Aorta (tissue), 5 donors: ENCODE measurements around the gene DNAJC16. TPM values are rescaled to one million over a fixed set of nuclear protein-coding genes. Genes with fewer than 3 reads are reported as not detected.
A peak's percentile ranks its signal among the peaks of the same experiment; 100 is the strongest.

Experiments
- ATAC-seq: fragments of 200-7000 bp; cut with Tn5 transposase; one replicate; pipeline ENCODE4 v1.9.1; 2022; ENCODE audit warnings: moderate library complexity; ENCODE audit not compliant: low FRiP score
- DNase-seq, 2 donors: peaks; one replicate each; pipeline ENCODE4 v3.0.0-alpha.2; 2020
- H3K27ac ChIP-seq, 2 donors: one replicate each; pipeline ENCODE4 v1.5.1; 2013; ENCODE audit warnings: low read length in 2 of 2, mild to moderate bottlenecking in 2 of 2, moderate library complexity in 2 of 2, control low read depth in 1 of 2, inconsistent platforms in 1 of 2, low read depth in 1 of 2
- H3K27me3 ChIP-seq, 2 donors: one replicate each; pipeline ENCODE4 v1.6.1; 2013; ENCODE audit warnings: control low read depth in 1 of 2, low read length in 1 of 2, mild to moderate bottlenecking in 1 of 2, moderate library complexity in 1 of 2; ENCODE audit not compliant: insufficient read depth in 2 of 2, control insufficient read depth in 1 of 2
- H3K36me3 ChIP-seq, 2 donors: one replicate each; pipeline ENCODE4 v1.6.1; 2013; ENCODE audit warnings: control low read depth in 1 of 2, low read length in 1 of 2, mild to moderate bottlenecking in 1 of 2; ENCODE audit not compliant: insufficient read depth in 2 of 2, control insufficient read depth in 1 of 2
- H3K4me1 ChIP-seq, 2 donors: one replicate each; pipeline ENCODE4 v1.6.1; 2013; ENCODE audit warnings: low read length in 2 of 2, control low read depth in 1 of 2, mild to moderate bottlenecking in 1 of 2, moderate library complexity in 1 of 2; ENCODE audit not compliant: insufficient read depth in 2 of 2, control insufficient read depth in 1 of 2
- H3K4me3 ChIP-seq, 2 donors: one replicate each; pipeline ENCODE4 v1.5.1; 2013; ENCODE audit warnings: low read length in 2 of 2, control low read depth in 1 of 2, mild to moderate bottlenecking in 1 of 2
- H3K9me3 ChIP-seq: one replicate; pipeline ENCODE4 v1.6.1; 2013; ENCODE audit warnings: mild to moderate bottlenecking, low read length; ENCODE audit not compliant: control insufficient read depth
- WGBS, 2 donors: extraction: QIAGEN DNeasy Blood & Tissue Kit; methylation state at CpG; one replicate each; pipeline ENCODE4 v1.1.7; 2013; 5-methylcytosine and 5-hydroxymethylcytosine counted together
- intact Hi-C, 2 donors: fragments of 100-400 bp; cut with DNase I; formaldehyde crosslinking; loops; one replicate each; pipeline versions ENCODE4 v1.14.2 to v1.15.0; 2022
- polyA plus RNA-seq, 2 donors: library from polyadenylated mRNA; stranded (reverse); fragments of 200-250 nt; gene quantifications; one replicate each; pipeline ENCODE4 v1.2.3, GENCODE V29; 2013
- total RNA-seq, 2 donors: library from RNA; stranded (reverse); fragmentation: NEBNext Ultra II Directional; extraction: Animal tissue kit (Norgen Biotek cat#: 25700); gene quantifications; one replicate each; pipeline ENCODE4 v1.2.1, GENCODE V29; 2021
- donor health status: healthy with polysubstance abuse.
- donor health status: Bipolar disorder and iron deficiency.
- donor health status: DM: no; HTN: no; CAD: no.
- donor health status: DM: no; HTN: no; CAD: no.
- donor health status: DM: yes; HTN: yes; CAD: no.

Gene DNAJC16
- total and polyA plus RNA-seq, 4 donors: 3.9 to 19.9 (median 14.6) TPM

DNA sequence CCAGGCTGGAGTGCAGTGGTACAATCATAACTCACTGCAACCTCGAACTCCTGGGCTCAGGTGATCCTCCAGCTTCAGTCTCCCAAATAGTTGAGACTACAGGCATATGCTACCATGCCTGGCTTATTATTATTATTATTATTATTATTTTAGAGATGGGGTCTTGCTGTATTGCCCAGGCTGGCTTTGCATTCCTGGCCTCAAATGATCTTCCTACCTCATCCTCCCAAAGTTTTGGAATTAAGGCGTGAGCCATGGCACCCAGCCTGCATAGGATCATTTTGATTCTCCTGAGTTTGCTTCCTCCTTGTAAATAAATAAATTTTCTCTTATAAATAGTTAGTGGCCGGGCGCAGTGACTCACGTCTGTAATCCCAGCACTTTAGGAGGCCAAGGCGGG is 96.8 kb downstream of the DNAJC16 start:
- H3K27ac ChIP-seq: no peak overlapping the region
- ATAC-seq (no peak), DNase-seq (no peak)
- no peaks in the 10 kb centered on the region for H3K4me1 ChIP-seq
- H3K36me3 ChIP-seq: peaks cover 2 to 3% of the 10 kb centered on the region in 2 donors
- no peaks in the 10 kb centered on the region for H3K9me3 ChIP-seq
- intact Hi-C loops: no loop called here
- no peak overlapping the region for H3K4me3 ChIP-seq
- WGBS, 2 donors: 85 to 94% methylated on average over 6 of the region's 6 CpGs
- no peaks in the 10 kb centered on the region for H3K27me3 ChIP-seq

- no peaks in the 10 kb centered on the region for H3K4me1 ChIP-seq
- H3K27me3 ChIP-seq: no peaks in the 10 kb centered on the region
- no peak for ATAC-seq
- H3K27ac ChIP-seq: no peak overlapping the region
- intact Hi-C loops: no loop called here
- DNase-seq: no peak
- no peak overlapping the region for H3K4me3 ChIP-seq
- H3K9me3 ChIP-seq: no peaks in the 10 kb centered on the region
- 88 to 92% methylated on average over 3 of the region's 3 CpGs for WGBS, 2 donors
- H3K36me3 ChIP-seq: peaks cover 2 to 3% of the 10 kb centered on the region in 2 donors
Observed at GRCh38 chr1:15624133-15624714, 97.6 kb downstream of the DNAJC16 start.

DNA sequence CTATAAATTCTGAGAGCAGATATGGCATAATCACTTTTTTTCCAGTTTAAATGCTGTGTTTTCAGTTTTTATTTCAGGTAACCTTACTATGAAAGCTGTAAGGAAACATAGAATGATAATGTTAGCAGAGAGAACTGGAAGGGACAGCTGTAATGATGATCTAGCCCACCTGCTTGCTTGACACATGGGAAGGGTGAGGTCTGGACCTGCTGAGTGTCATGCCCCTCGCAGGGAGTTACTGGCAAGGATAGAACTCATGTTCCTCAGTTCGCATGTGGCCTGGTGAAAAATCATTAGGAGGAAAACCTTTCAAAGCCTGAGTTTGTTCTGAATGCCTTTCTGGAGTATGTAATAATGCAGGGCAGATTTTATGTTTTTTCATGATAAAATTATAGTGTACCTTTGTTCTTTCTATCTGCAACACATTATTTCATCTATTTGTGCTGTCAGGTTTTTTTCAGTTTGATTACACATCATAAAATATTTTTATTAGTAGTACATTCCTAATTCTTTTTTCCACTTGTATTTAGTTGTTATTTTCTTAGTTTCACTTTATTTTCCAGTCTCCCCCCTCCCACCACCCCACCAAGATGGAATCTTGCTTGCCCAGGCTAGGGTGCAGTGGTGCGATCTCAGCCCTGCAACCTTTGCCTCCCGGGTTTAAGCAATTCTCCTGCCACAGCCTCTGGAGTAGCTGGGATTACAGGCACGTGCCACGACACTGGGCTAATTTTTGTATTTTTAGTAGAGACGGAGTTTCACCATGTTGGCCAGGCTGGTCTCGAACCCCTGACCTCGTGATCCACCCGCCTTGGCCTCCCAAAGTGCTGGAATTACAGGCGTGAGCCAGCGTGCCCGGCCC is 98.6 kb downstream of the DNAJC16 start:
- H3K27me3 ChIP-seq: no peaks in the 10 kb centered on the region
- H3K4me1 ChIP-seq: no peaks in the 10 kb centered on the region
- no peak overlapping the region for H3K4me3 ChIP-seq
- 82 to 89% methylated on average over 13 of the region's 13 CpGs for WGBS, 2 donors
- DNase-seq (peak in 1 of 2 donors; percentile 13), ATAC-seq (no peak)
- H3K27ac ChIP-seq: no peak overlapping the region
- peaks cover 2 to 3% of the 10 kb centered on the region in 2 donors for H3K36me3 ChIP-seq
- H3K9me3 ChIP-seq: no peaks in the 10 kb centered on the region
- intact Hi-C loops: no loop called here

Other genes starting within 250 kb of the DNAJC16 start
- gene EFHD2, start 117.0 kb upstream of the DNAJC16 start, total RNA-seq: 10 to 100 TPM; 34.9 to 43.7 TPM
- 10 to 100 TPM; 17.9 to 36.8 TPM for gene EFHD2, start 117.0 kb upstream of the DNAJC16 start, polyA plus RNA-seq
- gene CTRC, start 88.4 kb upstream of the DNAJC16 start, total RNA-seq: 1 to 10 TPM; 2.7 to 3.6 TPM
- 1 to 10 TPM; 3.1 to 4.3 TPM for gene CTRC, start 88.4 kb upstream of the DNAJC16 start, polyA plus RNA-seq
- gene CELA2A, start 70.1 kb upstream of the DNAJC16 start, total RNA-seq: 1 to 10 TPM in 1 of 2 donors, not detected in 1; 1.3 TPM
- gene CELA2A, start 70.1 kb upstream of the DNAJC16 start, polyA plus RNA-seq: 1 to 10 TPM in 1 of 2 donors, under 1 TPM in 1; 0.63 to 1.8 TPM
- under 1 TPM; 0.45 to 0.57 TPM for gene CELA2B, start 50.7 kb upstream of the DNAJC16 start, total RNA-seq
- gene CELA2B, start 50.7 kb upstream of the DNAJC16 start, polyA plus RNA-seq: under 1 TPM in 1 of 2 donors, not detected in 1; 0.77 TPM
- 1 to 10 TPM; 9.3 to 9.4 TPM for gene CASP9, start 2.6 kb upstream of the DNAJC16 start, total RNA-seq
- 10 to 100 TPM in 1 of 2 donors, 1 to 10 TPM in 1; 7.6 to 25.3 TPM for gene CASP9, start 2.6 kb upstream of the DNAJC16 start, polyA plus RNA-seq
- gene AGMAT, start 58.2 kb downstream of the DNAJC16 start, total RNA-seq: under 1 TPM; 0.13 to 0.18 TPM
- gene AGMAT, start 58.2 kb downstream of the DNAJC16 start, polyA plus RNA-seq: 1 to 10 TPM in 1 of 2 donors, under 1 TPM in 1; 0.13 to 1.4 TPM
- gene DDI2, start 90.6 kb downstream of the DNAJC16 start, total RNA-seq: 10 to 100 TPM; 24.7 to 29.6 TPM
- gene DDI2, start 90.6 kb downstream of the DNAJC16 start, polyA plus RNA-seq: 1 to 10 TPM; 4.7 to 5.4 TPM
- gene PLEKHM2, start 157.5 kb downstream of the DNAJC16 start, total RNA-seq: 10 to 100 TPM; 81.4 to 81.7 TPM
- gene PLEKHM2, start 157.5 kb downstream of the DNAJC16 start, polyA plus RNA-seq: 10 to 100 TPM; 23.9 to 67.6 TPM
- 1 to 10 TPM; 2.5 to 4.3 TPM for gene SLC25A34, start 209.4 kb downstream of the DNAJC16 start, total RNA-seq
- gene SLC25A34, start 209.4 kb downstream of the DNAJC16 start, polyA plus RNA-seq: 1 to 10 TPM; 5.6 to 9.8 TPM
- gene TMEM82, start 215.7 kb downstream of the DNAJC16 start, total RNA-seq: not detected
- 1 to 10 TPM in 1 of 2 donors, not detected in 1; 5.8 TPM for gene TMEM82, start 215.7 kb downstream of the DNAJC16 start, polyA plus RNA-seq
- 100 to 1,000 TPM; 418 to 507 TPM for gene FBLIM1, start 231.9 kb downstream of the DNAJC16 start, total RNA-seq
- gene FBLIM1, start 231.9 kb downstream of the DNAJC16 start, polyA plus RNA-seq: 100 to 1,000 TPM; 192 to 584 TPM